Measurements from ENCODE around the gene ATXN7.

- TF ChIP-seq CTCF (IDR thresholded peaks at IDR 0.05): no peak
- TF ChIP-seq EP300 (IDR thresholded peaks at IDR 0.05): no peak
Observed at GRCh38 chr3:64022451-64023186, 159.0 kb downstream of the ATXN7 start.

All from stomach (tissue), 4 donors.